ENCODE measurements around the gene FUT8. TPM values are rescaled to one million over a fixed set of nuclear protein-coding genes. Genes with fewer than 3 reads are reported as not detected.

FUT8 gene
- total RNA-seq, 1 donor from 2014 or later: 131 TPM

- H3K9ac ChIP-seq: no peak overlapping the region
- Mint-ChIP-seq H3K4me1 (no peaks in the 10 kb centered on the region), H3K4me3 (no peak overlapping the region), H3K27me3 (ENCODE audit: insufficient read depth, low read depth) (peaks cover 2% of the 10 kb centered on the region), H3K27ac (no peak overlapping the region), H3K9me3 (no peaks in the 10 kb centered on the region), H3K36me3 (no peaks in the 10 kb centered on the region)
- no peak overlapping the region for H2AFZ ChIP-seq (replicated peaks)
- no peak overlapping the region for H3K27ac ChIP-seq
- H3K4me2 ChIP-seq: no peak overlapping the region
- peaks cover 4% of the 10 kb centered on the region for H3K36me3 ChIP-seq
- H3K79me2 ChIP-seq (ENCODE audit: low read depth): no peaks in the 10 kb centered on the region
- no peaks in the 10 kb centered on the region for H4K20me1 ChIP-seq (ENCODE audit: low read depth)
- H3K9me3 ChIP-seq (ENCODE audit: low read depth): no peaks in the 10 kb centered on the region
- DNase-seq (ENCODE audit: low spot score): no peak
- no peaks in the 10 kb centered on the region for H3K4me1 ChIP-seq
- no peaks in the 10 kb centered on the region for H3F3A ChIP-seq (ENCODE audit: low read depth)
- no peak overlapping the region for H3K4me3 ChIP-seq
- TF ChIP-seq EZH2 (IDR thresholded peaks at IDR 0.05) (no peak), EZH2phosphoT487 (IDR thresholded peaks at IDR 0.05) (no peak), CTCF (IDR thresholded peaks at IDR 0.05) (no peak)
- no peaks in the 10 kb centered on the region for H3K27me3 ChIP-seq
Measured at GRCh38 chr14:65618996-65619395, 206.5 kb downstream of the FUT8 start.

- Histone ChIP-seq H3K27ac (no peak overlapping the region), H2AFZ (replicated peaks) (no peak overlapping the region), H3K9ac (no peak overlapping the region), H3K27me3 (no peaks in the 10 kb centered on the region), H3K79me2 (ENCODE audit: low read depth) (no peaks in the 10 kb centered on the region), H4K20me1 (ENCODE audit: low read depth) (no peaks in the 10 kb centered on the region), H3K9me3 (ENCODE audit: low read depth) (no peaks in the 10 kb centered on the region), H3K36me3 (peaks cover 4% of the 10 kb centered on the region), H3K4me3 (no peak overlapping the region), H3K4me2 (no peak overlapping the region), H3K4me1 (no peaks in the 10 kb centered on the region), H3F3A (ENCODE audit: low read depth) (no peaks in the 10 kb centered on the region)
- Mint-ChIP-seq H3K9me3 (no peaks in the 10 kb centered on the region), H3K4me3 (no peak overlapping the region), H3K27me3 (ENCODE audit: insufficient read depth, low read depth) (peaks cover 2% of the 10 kb centered on the region), H3K36me3 (no peaks in the 10 kb centered on the region), H3K4me1 (no peaks in the 10 kb centered on the region), H3K27ac (no peak overlapping the region)
- no peak for TF ChIP-seq EZH2phosphoT487 (IDR thresholded peaks at IDR 0.05)
- no peak for TF ChIP-seq EZH2 (IDR thresholded peaks at IDR 0.05)
- no peak for TF ChIP-seq CTCF (IDR thresholded peaks at IDR 0.05)
- DNase-seq (ENCODE audit: low spot score): no peak
Measured at GRCh38 chr14:65620195-65620594, 207.7 kb downstream of the FUT8 start.

- no peak overlapping the region for H3K27ac ChIP-seq
- no peak overlapping the region for H3K4me3 ChIP-seq
- H3K9me3 ChIP-seq (ENCODE audit: low read depth): no peaks in the 10 kb centered on the region
- DNase-seq (ENCODE audit: low spot score): no peak
- Mint-ChIP-seq H3K27me3 (ENCODE audit: insufficient read depth, low read depth) (peaks cover 2% of the 10 kb centered on the region), H3K4me1 (no peaks in the 10 kb centered on the region), H3K27ac (no peak overlapping the region), H3K4me3 (no peak overlapping the region), H3K36me3 (no peaks in the 10 kb centered on the region), H3K9me3 (no peaks in the 10 kb centered on the region)
- H3K4me2 ChIP-seq: no peak overlapping the region
- no peaks in the 10 kb centered on the region for H4K20me1 ChIP-seq (ENCODE audit: low read depth)
- no peak overlapping the region for H3K9ac ChIP-seq
- no peaks in the 10 kb centered on the region for H3K79me2 ChIP-seq (ENCODE audit: low read depth)
- no peaks in the 10 kb centered on the region for H3F3A ChIP-seq (ENCODE audit: low read depth)
- H3K36me3 ChIP-seq: no peaks in the 10 kb centered on the region
- no peaks in the 10 kb centered on the region for H3K4me1 ChIP-seq
- H3K27me3 ChIP-seq: no peaks in the 10 kb centered on the region
- H2AFZ ChIP-seq (replicated peaks): no peak overlapping the region
- TF ChIP-seq CTCF (IDR thresholded peaks at IDR 0.05) (peak; percentile 22), EZH2 (IDR thresholded peaks at IDR 0.05) (no peak), EZH2phosphoT487 (IDR thresholded peaks at IDR 0.05) (no peak)
Measured at GRCh38 chr14:65622703-65623102, 210.2 kb downstream of the FUT8 start.

All from neural progenitor cell (in vitro differentiated cells).